DND-41 (cell line): ENCODE results near the gene DLG2.

ENCODE experiments used
- CTCF ChIP-seq: IDR thresholded peaks from 2 replicates; pipeline ENCODE4 v1.5.1; 2012; ENCODE audit warnings: borderline replicate concordance, low read length, moderate library complexity, mild to moderate bottlenecking; ENCODE audit not compliant: poor library complexity, severe bottlenecking; ENCODE audit errors: extremely low read depth
- EZH2 ChIP-seq: IDR thresholded peaks from 3 replicates; pipeline ENCODE4 v1.6.1; 2012; ENCODE audit warnings: borderline replicate concordance, low read depth, mild to moderate bottlenecking, moderate library complexity, low read length, inconsistent platforms; ENCODE audit not compliant: severe bottlenecking

GRCh38 chr11:84518631-84519183 lies 1108.4 kb downstream of the DLG2 start:
- TF ChIP-seq EZH2 (no peak), CTCF (no peak)
